Measurements from ENCODE around the gene FNBP1.
"Not testable (repeated sequence)": the region's sequence is repeated elsewhere in the genome, so short reads cannot be mapped to it uniquely, and the experiment has no call there.

FNBP1 gene

GRCh38 chr9:129946246-129946995, 96.6 kb downstream of the FNBP1 start:
- DNase-seq: no peak

GRCh38 chr9:129945314-129945713, 97.7 kb downstream of the FNBP1 start:
- DNase-seq: no peak

GRCh38 chr9:129944506-129945116, 98.4 kb downstream of the FNBP1 start:
- DNase-seq: no peak

GRCh38 chr9:129939431-129939830, 103.6 kb downstream of the FNBP1 start:
- DNase-seq: peak; percentile 5 to 39

GRCh38 chr9:129938291-129938979, 104.6 kb downstream of the FNBP1 start:
- DNase-seq: peak in 1 of 2 experiments; percentile 43

GRCh38 chr9:129937879-129938278, 105.1 kb downstream of the FNBP1 start:
- DNase-seq: not testable (repeated sequence)

- DNase-seq: peak in 1 of 2 experiments; percentile 8
These were observed 106.8 kb downstream of the FNBP1 start for GRCh38 chr9:129936222-129936621.

GRCh38 chr9:129934780-129935179, 108.2 kb downstream of the FNBP1 start:
- no peak for DNase-seq

GRCh38 chr9:129934041-129934591, 108.9 kb downstream of the FNBP1 start:
- DNase-seq: no peak

GRCh38 chr9:129933185-129934040, 109.6 kb downstream of the FNBP1 start:
- DNase-seq: no peak

GRCh38 chr9:129932303-129933151, 110.5 kb downstream of the FNBP1 start:
- DNase-seq: no peak

GRCh38 chr9:129930743-129931142, 112.2 kb downstream of the FNBP1 start:
- DNase-seq: no peak

GRCh38 chr9:129929496-129930125, 113.4 kb downstream of the FNBP1 start:
- DNase-seq: no peak

- no peak for DNase-seq
These were observed 119.4 kb downstream of the FNBP1 start for GRCh38 chr9:129923589-129923988.

GRCh38 chr9:129921905-129922304, 121.1 kb downstream of the FNBP1 start:
- no peak for DNase-seq

- no peak for DNase-seq
These were observed 123.1 kb downstream of the FNBP1 start for GRCh38 chr9:129919841-129920240.

- DNase-seq: no peak
These were observed 123.7 kb downstream of the FNBP1 start for GRCh38 chr9:129919277-129919676.

GRCh38 chr9:129918296-129918950, 124.6 kb downstream of the FNBP1 start:
- DNase-seq: no peak

- DNase-seq: no peak
These were observed 126.3 kb downstream of the FNBP1 start for GRCh38 chr9:129916707-129917106.

- no peak for DNase-seq
These were observed 128.9 kb downstream of the FNBP1 start for GRCh38 chr9:129914051-129914450.

All from NCI-H446 (cell line).